Activated CD8-positive, alpha-beta memory T cell treated with anti-CD3 and anti-CD28 coated beads for 24 hours (primary cell): ENCODE measurements around the gene SUN1.

Experiments
- DNase-seq: peaks from one replicate; pipeline ENCODE4 v3.0.0-alpha.2; 2020

Gene SUN1

GRCh38 chr7:880450-880849 is 48.2 kb downstream of the SUN1 start:
- DNase-seq, result no peak

- no peak for DNase-seq
Measured at GRCh38 chr7:881441-882234, 49.4 kb downstream of the SUN1 start.

- no peak for DNase-seq
Measured at GRCh38 chr7:882336-883035, 50.2 kb downstream of the SUN1 start.

GRCh38 chr7:883055-884021 is 51.1 kb downstream of the SUN1 start:
- no peak for DNase-seq

- no peak for DNase-seq
Measured at GRCh38 chr7:884191-885003, 52.1 kb downstream of the SUN1 start.

GRCh38 chr7:885261-885892 is 53.1 kb downstream of the SUN1 start:
- DNase-seq, result no peak

GRCh38 chr7:885893-886625 is 53.8 kb downstream of the SUN1 start:
- DNase-seq, result no peak

- no peak for DNase-seq
Measured at GRCh38 chr7:886626-887487, 54.6 kb downstream of the SUN1 start.

- no peak for DNase-seq
Measured at GRCh38 chr7:887488-887820, 55.2 kb downstream of the SUN1 start.

- no peak for DNase-seq
Measured at GRCh38 chr7:888081-889024, 56.1 kb downstream of the SUN1 start.

- no peak for DNase-seq
Measured at GRCh38 chr7:889025-889390, 56.7 kb downstream of the SUN1 start.

GRCh38 chr7:889391-889790 is 57.1 kb downstream of the SUN1 start:
- no peak for DNase-seq

- DNase-seq, result no peak
Measured at GRCh38 chr7:890868-891267, 58.6 kb downstream of the SUN1 start.

- no peak for DNase-seq
Measured at GRCh38 chr7:891291-891690, 59.0 kb downstream of the SUN1 start.

GRCh38 chr7:891805-892204 is 59.5 kb downstream of the SUN1 start:
- no peak for DNase-seq

GRCh38 chr7:892648-893593 is 60.6 kb downstream of the SUN1 start:
- DNase-seq, result no peak

- DNase-seq, result no peak
Measured at GRCh38 chr7:893686-894085, 61.4 kb downstream of the SUN1 start.
